ENCODE data around the gene AGXT2.

The AGXT2 gene

GRCh38 chr5:35012796-35013195 is 35.0 kb downstream of the AGXT2 start:
- Mint-ChIP-seq H3K4me3 (no peak overlapping the region), H3K4me1 (no peaks in the 10 kb centered on the region), H3K9me3 (no peaks in the 10 kb centered on the region), H3K27me3 (peaks cover 5% of the 10 kb centered on the region), H3K36me3 (no peaks in the 10 kb centered on the region), H3K27ac (no peak overlapping the region)
- DNase-seq: no peak
- CTCF ChIA-PET: interaction anchor here (1.4 kb wide), 1 partner anchor 9 kb away, joined by 6 read pairs; no protein-coding TSS in a partner anchor

GRCh38 chr5:35012365-35012764 is 35.4 kb downstream of the AGXT2 start:
- H3K27me3 Mint-ChIP-seq: peaks cover 9% of the 10 kb centered on the region
- no peak overlapping the region for H3K4me3 Mint-ChIP-seq
- DNase-seq: no peak
- no peak overlapping the region for H3K27ac Mint-ChIP-seq
- no peaks in the 10 kb centered on the region for H3K4me1 Mint-ChIP-seq
- no peaks in the 10 kb centered on the region for H3K9me3 Mint-ChIP-seq
- CTCF ChIA-PET: interaction anchor here (1.4 kb wide), 1 partner anchor 9 kb away, joined by 6 read pairs; no protein-coding TSS in a partner anchor
- H3K36me3 Mint-ChIP-seq: no peaks in the 10 kb centered on the region

- Mint-ChIP-seq H3K4me1 (no peaks in the 10 kb centered on the region), H3K27me3 (peaks cover 12% of the 10 kb centered on the region), H3K36me3 (no peaks in the 10 kb centered on the region), H3K9me3 (no peaks in the 10 kb centered on the region), H3K4me3 (no peak overlapping the region), H3K27ac (no peak overlapping the region)
- no peak for DNase-seq
- CTCF ChIA-PET: no interaction called here
These were observed 37.1 kb downstream of the AGXT2 start for GRCh38 chr5:35010676-35011075.

GRCh38 chr5:35009657-35010056 is 38.1 kb downstream of the AGXT2 start:
- Mint-ChIP-seq H3K4me1 (no peaks in the 10 kb centered on the region), H3K27ac (no peak overlapping the region), H3K4me3 (no peak overlapping the region), H3K9me3 (no peaks in the 10 kb centered on the region), H3K36me3 (no peaks in the 10 kb centered on the region), H3K27me3 (peaks cover 14% of the 10 kb centered on the region)
- CTCF ChIA-PET: no interaction called here
- DNase-seq: no peak

- no peak overlapping the region for H3K4me3 Mint-ChIP-seq
- H3K27ac Mint-ChIP-seq: no peak overlapping the region
- DNase-seq: no peak
- H3K36me3 Mint-ChIP-seq: no peaks in the 10 kb centered on the region
- no peaks in the 10 kb centered on the region for H3K4me1 Mint-ChIP-seq
- H3K27me3 Mint-ChIP-seq: peaks cover 20% of the 10 kb centered on the region
- CTCF ChIA-PET: no interaction called here
- H3K9me3 Mint-ChIP-seq: no peaks in the 10 kb centered on the region
These were observed 38.7 kb downstream of the AGXT2 start for GRCh38 chr5:35009019-35009418.

GRCh38 chr5:35004771-35005170 is 43.0 kb downstream of the AGXT2 start:
- no peaks in the 10 kb centered on the region for H3K9me3 Mint-ChIP-seq
- no peaks in the 10 kb centered on the region for H3K36me3 Mint-ChIP-seq
- H3K27me3 Mint-ChIP-seq: peaks cover 40% of the 10 kb centered on the region
- CTCF ChIA-PET: interaction anchor here (1.0 to 5.4 kb wide), 3 partner anchors 37 to 516 kb away, joined by 3 to 27 read pairs (median 4); no protein-coding TSS in a partner anchor
- no peak overlapping the region for H3K27ac Mint-ChIP-seq
- H3K4me1 Mint-ChIP-seq: no peaks in the 10 kb centered on the region
- DNase-seq: no peak
- no peak overlapping the region for H3K4me3 Mint-ChIP-seq

GRCh38 chr5:35004200-35004599 is 43.5 kb downstream of the AGXT2 start:
- Mint-ChIP-seq H3K9me3 (no peaks in the 10 kb centered on the region), H3K36me3 (no peaks in the 10 kb centered on the region), H3K27ac (no peak overlapping the region), H3K4me3 (no peak overlapping the region), H3K4me1 (no peaks in the 10 kb centered on the region), H3K27me3 (peaks cover 40% of the 10 kb centered on the region)
- DNase-seq: no peak
- CTCF ChIA-PET: interaction anchor here (0.9 to 5.4 kb wide), 11 partner anchors 8 to 1075 kb away, joined by 3 to 27 read pairs (median 6); no protein-coding TSS in a partner anchor

- no peak overlapping the region for H3K4me3 Mint-ChIP-seq
- H3K9me3 Mint-ChIP-seq: no peaks in the 10 kb centered on the region
- no peaks in the 10 kb centered on the region for H3K36me3 Mint-ChIP-seq
- H3K27me3 Mint-ChIP-seq: peaks cover 46% of the 10 kb centered on the region
- CTCF ChIA-PET: interaction anchor here (0.7 to 5.4 kb wide), 18 partner anchors 9 to 1076 kb away, joined by 3 to 27 read pairs (median 4); no protein-coding TSS in a partner anchor
- H3K27ac Mint-ChIP-seq: no peak overlapping the region
- DNase-seq: peak; percentile 66
- H3K4me1 Mint-ChIP-seq: no peaks in the 10 kb centered on the region
These were observed 44.5 kb downstream of the AGXT2 start for GRCh38 chr5:35003018-35003957.

GRCh38 chr5:35002459-35002858 is 45.3 kb downstream of the AGXT2 start:
- DNase-seq: no peak
- CTCF ChIA-PET: interaction anchor here (0.9 to 5.4 kb wide), 6 partner anchors 13 to 479 kb away, joined by 3 to 27 read pairs (median 5); no protein-coding TSS in a partner anchor
- Mint-ChIP-seq H3K9me3 (no peaks in the 10 kb centered on the region), H3K27me3 (peaks cover 38% of the 10 kb centered on the region), H3K36me3 (no peaks in the 10 kb centered on the region), H3K4me3 (no peak overlapping the region), H3K4me1 (no peaks in the 10 kb centered on the region), H3K27ac (no peak overlapping the region)

GRCh38 chr5:35001842-35002241 is 45.9 kb downstream of the AGXT2 start:
- no peak overlapping the region for H3K4me3 Mint-ChIP-seq
- no peaks in the 10 kb centered on the region for H3K4me1 Mint-ChIP-seq
- H3K27ac Mint-ChIP-seq: no peak overlapping the region
- no peaks in the 10 kb centered on the region for H3K9me3 Mint-ChIP-seq
- CTCF ChIA-PET: interaction anchor here (1.0 to 5.4 kb wide), 7 partner anchors 13 to 516 kb away, joined by 3 to 27 read pairs (median 6); no protein-coding TSS in a partner anchor
- H3K27me3 Mint-ChIP-seq: peaks cover 34% of the 10 kb centered on the region
- no peaks in the 10 kb centered on the region for H3K36me3 Mint-ChIP-seq
- DNase-seq: no peak

GRCh38 chr5:34998058-34998789 is 49.5 kb downstream of the AGXT2 start:
- CTCF ChIA-PET: interaction anchor here (1.0 kb wide), 1 partner anchor 100 kb away, joined by 3 read pairs; no protein-coding TSS in a partner anchor
- Mint-ChIP-seq H3K27ac (no peak overlapping the region), H3K36me3 (no peaks in the 10 kb centered on the region), H3K4me3 (no peak overlapping the region), H3K27me3 (peaks cover 34% of the 10 kb centered on the region), H3K9me3 (no peaks in the 10 kb centered on the region), H3K4me1 (no peaks in the 10 kb centered on the region)
- no peak for DNase-seq

- no peaks in the 10 kb centered on the region for H3K9me3 Mint-ChIP-seq
- peaks cover 21% of the 10 kb centered on the region for H3K27me3 Mint-ChIP-seq
- H3K36me3 Mint-ChIP-seq: no peaks in the 10 kb centered on the region
- no peak for DNase-seq
- no peak overlapping the region for H3K27ac Mint-ChIP-seq
- CTCF ChIA-PET: interaction anchor here (0.8 kb wide), 1 partner anchor 522 kb away, joined by 3 read pairs; no protein-coding TSS in a partner anchor
- no peak overlapping the region for H3K4me3 Mint-ChIP-seq
- H3K4me1 Mint-ChIP-seq: no peaks in the 10 kb centered on the region
These were observed 51.5 kb downstream of the AGXT2 start for GRCh38 chr5:34996261-34996660.

- Mint-ChIP-seq H3K4me1 (no peaks in the 10 kb centered on the region), H3K36me3 (no peaks in the 10 kb centered on the region), H3K9me3 (no peaks in the 10 kb centered on the region), H3K27ac (no peak overlapping the region), H3K27me3 (peaks cover 16% of the 10 kb centered on the region), H3K4me3 (no peak overlapping the region)
- no peak for DNase-seq
- CTCF ChIA-PET: interaction anchor here (2.1 kb wide), 1 partner anchor 10 kb away, joined by 11 read pairs; no protein-coding TSS in a partner anchor
These were observed 53.8 kb downstream of the AGXT2 start for GRCh38 chr5:34993951-34994350.
